H1 (cell line): Measurements from ENCODE around the gene SMOC2. TPM values are rescaled to one million over a fixed set of nuclear protein-coding genes. Genes with fewer than 3 reads are reported as not detected.

Source experiments
- FOSL1 ChIP-seq: IDR thresholded peaks from 2 replicates; pipeline ENCODE4 v1.6.1; 2011; ENCODE audit warnings: mild to moderate bottlenecking, low read depth, low read length, moderate library complexity; ENCODE audit not compliant: insufficient read depth
- JUN ChIP-seq: IDR thresholded peaks from 2 replicates; pipeline ENCODE4 v1.6.1; 2011; ENCODE audit warnings: low read depth, mild to moderate bottlenecking, improper control_type of control experiment, low read length
- polyA plus RNA-seq, 7 experiments: library from polyadenylated mRNA; depleted of rRNA in 3 of 7; stranded (reverse) in 5 of 7; unstranded in 2 of 7; fragments of >200 nt in 5 of 7; fragments of 200-250 nt in 2 of 7; gene quantifications; 1 replicate in 5 of 7; 2 replicates in 1 of 7; 4 replicates in 1 of 7; pipeline versions ENCODE4 v1.2.1 to v1.2.3, GENCODE V29; 2011 to 2013; ENCODE audit warnings: missing spikeins in 2 of 7, mixed read lengths in 2 of 7
- total RNA-seq: library from RNA; stranded (reverse); fragmentation: NEBNext Ultra II Directional; extraction: Animal tissue kit (Norgen Biotek cat#: 25700); gene quantifications from 2 replicates; pipeline ENCODE4 v1.2.1, GENCODE V29; 2021
- TF ChIP-seq, protein P1 (sequence below): IDR thresholded peaks from 2 replicates; pipeline ENCODE4 v1.6.1; 2012; ENCODE audit warnings: inconsistent platforms

The SMOC2 gene
- total and polyA plus RNA-seq, 2 of the 8 experiments (the other 6 are each of a cell fraction or from before 2014, with no cell fraction given), result 7.7 to 8.5 TPM

DNA sequence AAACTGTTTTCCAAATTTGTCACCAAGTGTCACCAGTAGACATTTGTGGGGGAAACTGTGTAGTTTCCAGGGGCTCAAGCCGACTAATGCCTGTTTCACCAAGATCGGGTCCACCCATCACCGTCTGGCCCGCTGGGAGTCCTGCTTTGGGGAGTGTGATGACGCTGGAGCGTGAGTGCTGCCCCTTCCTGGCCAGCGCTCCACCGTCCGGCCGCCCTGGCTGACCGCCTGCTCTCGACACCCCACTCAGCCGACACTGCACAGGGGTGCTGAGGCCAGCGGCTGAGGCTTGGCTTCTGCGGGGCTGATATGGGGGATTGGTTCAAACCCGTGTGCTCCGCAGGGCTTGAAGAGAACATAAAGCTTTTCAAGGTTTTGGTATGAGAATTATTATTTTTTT lies 160.1 kb downstream of the SMOC2 start (continued):
- TF ChIP-seq JUN, result no peak
- TF ChIP-seq, protein P1, sequence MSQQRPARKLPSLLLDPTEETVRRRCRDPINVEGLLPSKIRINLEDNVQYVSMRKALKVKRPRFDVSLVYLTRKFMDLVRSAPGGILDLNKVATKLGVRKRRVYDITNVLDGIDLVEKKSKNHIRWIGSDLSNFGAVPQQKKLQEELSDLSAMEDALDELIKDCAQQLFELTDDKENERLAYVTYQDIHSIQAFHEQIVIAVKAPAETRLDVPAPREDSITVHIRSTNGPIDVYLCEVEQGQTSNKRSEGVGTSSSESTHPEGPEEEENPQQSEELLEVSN, result no peak
- no peak for TF ChIP-seq FOSL1
